Karpas-422 (cell line): ENCODE measurements around the gene RMDN3. TPM values are rescaled to one million over a fixed set of nuclear protein-coding genes. Genes with fewer than 3 reads are reported as not detected.
A peak's percentile ranks its signal among the peaks of the same experiment; 100 is the strongest.

Source experiments
- DNase-seq: peaks from one replicate; pipeline ENCODE4 v3.0.0-alpha.2; 2015
- H2AFZ ChIP-seq: fragments of 200-600 bp; sonication (generic); 2 replicates; pipeline ENCODE4 v1.6.1; 2014; ENCODE audit warnings: antibody characterized with exemption, low read length, mixed read lengths
- H3K27ac ChIP-seq: fragments of 200-600 bp; sonication (generic); 2 replicates; pipeline ENCODE4 v1.5.1; 2014; ENCODE audit warnings: mild to moderate bottlenecking, low read length, moderate library complexity
- H3K27me3 ChIP-seq: fragments of 200-600 bp; sonication (generic); 2 replicates; pipeline ENCODE4 v1.6.1; 2014; ENCODE audit warnings: low read length, mixed read lengths
- H3K36me3 ChIP-seq: fragments of 200-600 bp; sonication (generic); 2 replicates; pipeline ENCODE4 v1.6.1; 2014; ENCODE audit warnings: low read length, mixed read lengths; ENCODE audit not compliant: insufficient read depth
- H3K4me1 ChIP-seq: fragments of 200-600 bp; sonication (generic); 2 replicates; pipeline ENCODE4 v1.6.1; 2014; ENCODE audit warnings: mild to moderate bottlenecking, low read length, mixed read lengths
- H3K4me2 ChIP-seq: fragments of 200-600 bp; sonication (generic); 2 replicates; pipeline ENCODE4 v1.6.1; 2014; ENCODE audit warnings: low read length, low read depth, mild to moderate bottlenecking; ENCODE audit not compliant: poor library complexity, severe bottlenecking
- H3K4me3 ChIP-seq: fragments of 200-600 bp; sonication (generic); 2 replicates; pipeline ENCODE4 v1.5.1; 2014; ENCODE audit warnings: mild to moderate bottlenecking, antibody characterized with exemption, low read length, mixed read lengths
- H3K79me2 ChIP-seq: fragments of 200-600 bp; sonication (generic); 2 replicates; pipeline ENCODE4 v1.6.1; 2014; ENCODE audit warnings: mild to moderate bottlenecking, low read length, mixed read lengths
- H3K9ac ChIP-seq: fragments of 200-600 bp; sonication (generic); 2 replicates; pipeline ENCODE4 v1.6.0; 2014; ENCODE audit warnings: low read length
- H3K9me2 ChIP-seq: fragments of 200-600 bp; sonication (generic), shearing (Covaris generic); replicated peaks from 2 replicates; pipeline ENCODE4 v1.6.0; 2014; ENCODE audit warnings: mild to moderate bottlenecking, low read length, moderate library complexity; ENCODE audit not compliant: insufficient read depth
- H3K9me3 ChIP-seq: fragments of 300-700, 200-600 bp; sonication (generic); 2 replicates; pipeline ENCODE4 v1.6.1; 2014; ENCODE audit warnings: low read length, mixed read lengths
- H4K20me1 ChIP-seq: fragments of 200-600 bp; sonication (generic); 2 replicates; pipeline ENCODE4 v1.6.1; 2014; ENCODE audit warnings: mild to moderate bottlenecking, antibody characterized with exemption, low read length, low read depth; ENCODE audit not compliant: insufficient read depth
- total RNA-seq: library from RNA; depleted of rRNA; stranded (reverse); fragments of >200 nt; shearing (Covaris generic); gene quantifications from 2 replicates; pipeline ENCODE4 v1.2.3, GENCODE V29; 2014; ENCODE audit warnings: low replicate concordance

The RMDN3 gene
- total RNA-seq, 1 experiment from 2014 or later = 7.8 TPM

- H3K9me2 ChIP-seq = no peaks in the 10 kb centered on the region
- H2AFZ ChIP-seq = no peak overlapping the region
- no peak overlapping the region for H3K27ac ChIP-seq
- no peaks in the 10 kb centered on the region for H3K9me3 ChIP-seq
- H3K36me3 ChIP-seq = peaks cover 3% of the 10 kb centered on the region; the same call in 1 of the 2 replicates
- no peak for DNase-seq
- peaks cover 11% of the 10 kb centered on the region for H3K4me1 ChIP-seq
- no peak overlapping the region for H3K4me2 ChIP-seq
- peaks cover 6% of the 10 kb centered on the region; the same call in 1 of the 2 replicates for H4K20me1 ChIP-seq
- no peak overlapping the region for H3K4me3 ChIP-seq
- no peaks in the 10 kb centered on the region for H3K79me2 ChIP-seq
- no peaks in the 10 kb centered on the region for H3K27me3 ChIP-seq
- H3K9ac ChIP-seq = no peak overlapping the region
Observed at GRCh38 chr15:40776537-40777141, 21.6 kb upstream of the RMDN3 start.

GRCh38 chr15:40775740-40776536 lies 20.9 kb upstream of the RMDN3 start:
- Histone ChIP-seq H3K9me2 (no peaks in the 10 kb centered on the region), H3K27ac (no peak overlapping the region), H3K9ac (no peak overlapping the region), H3K9me3 (no peaks in the 10 kb centered on the region), H3K79me2 (no peaks in the 10 kb centered on the region), H4K20me1 (peaks cover 6% of the 10 kb centered on the region; the same call in 1 of the 2 replicates), H3K36me3 (peaks cover 3% of the 10 kb centered on the region; the same call in 1 of the 2 replicates), H2AFZ (no peak overlapping the region), H3K27me3 (no peaks in the 10 kb centered on the region), H3K4me2 (no peak overlapping the region), H3K4me1 (peaks cover 18% of the 10 kb centered on the region), H3K4me3 (no peak overlapping the region)
- DNase-seq = no peak

GRCh38 chr15:40775007-40775406 lies 20.0 kb upstream of the RMDN3 start:
- no peak overlapping the region for H3K9ac ChIP-seq
- H2AFZ ChIP-seq = no peak overlapping the region
- no peaks in the 10 kb centered on the region for H3K9me2 ChIP-seq
- DNase-seq = no peak
- H3K4me2 ChIP-seq = no peak overlapping the region
- H3K36me3 ChIP-seq = peaks cover 3% of the 10 kb centered on the region; the same call in 1 of the 2 replicates
- H3K4me1 ChIP-seq = peaks cover 27% of the 10 kb centered on the region
- H3K79me2 ChIP-seq = no peaks in the 10 kb centered on the region
- no peaks in the 10 kb centered on the region for H3K27me3 ChIP-seq
- no peak overlapping the region for H3K27ac ChIP-seq
- H4K20me1 ChIP-seq = peaks cover 6% of the 10 kb centered on the region; the same call in 1 of the 2 replicates
- no peak overlapping the region for H3K4me3 ChIP-seq
- H3K9me3 ChIP-seq = no peaks in the 10 kb centered on the region

- no peaks in the 10 kb centered on the region for H3K79me2 ChIP-seq
- H3K9ac ChIP-seq = no peak overlapping the region
- H3K9me3 ChIP-seq = no peaks in the 10 kb centered on the region
- peaks cover 6% of the 10 kb centered on the region; the same call in 1 of the 2 replicates for H4K20me1 ChIP-seq
- H3K4me3 ChIP-seq = no peak overlapping the region
- no peak overlapping the region for H3K4me2 ChIP-seq
- H3K9me2 ChIP-seq = no peaks in the 10 kb centered on the region
- H3K36me3 ChIP-seq = peaks cover 3% of the 10 kb centered on the region; the same call in 1 of the 2 replicates
- H3K27me3 ChIP-seq = no peaks in the 10 kb centered on the region
- peaks cover 36% of the 10 kb centered on the region for H3K4me1 ChIP-seq
- H2AFZ ChIP-seq = no peak overlapping the region
- no peak for DNase-seq
- no peak overlapping the region for H3K27ac ChIP-seq
Observed at GRCh38 chr15:40773902-40774301, 18.8 kb upstream of the RMDN3 start.

GRCh38 chr15:40773496-40773895 lies 18.4 kb upstream of the RMDN3 start:
- Histone ChIP-seq H4K20me1 (peaks cover 6% of the 10 kb centered on the region; the same call in 1 of the 2 replicates), H3K4me2 (no peak overlapping the region), H3K36me3 (peaks cover 3% of the 10 kb centered on the region; the same call in 1 of the 2 replicates), H3K27me3 (no peaks in the 10 kb centered on the region), H3K9ac (no peak overlapping the region), H3K4me3 (no peak overlapping the region), H3K27ac (no peak overlapping the region), H3K79me2 (no peaks in the 10 kb centered on the region), H3K4me1 (peaks cover 40% of the 10 kb centered on the region), H3K9me3 (no peaks in the 10 kb centered on the region), H3K9me2 (no peaks in the 10 kb centered on the region), H2AFZ (no peak overlapping the region)
- no peak for DNase-seq

GRCh38 chr15:40772014-40772413 lies 17.0 kb upstream of the RMDN3 start:
- H4K20me1 ChIP-seq = peaks cover 6% of the 10 kb centered on the region; the same call in 1 of the 2 replicates
- H3K4me3 ChIP-seq = no peak overlapping the region
- no peak for DNase-seq
- H3K79me2 ChIP-seq = no peaks in the 10 kb centered on the region; the same call in 1 of the 2 replicates
- peaks cover 55% of the 10 kb centered on the region for H3K4me1 ChIP-seq
- no peaks in the 10 kb centered on the region for H3K9me2 ChIP-seq
- no peaks in the 10 kb centered on the region for H3K9me3 ChIP-seq
- no peak overlapping the region for H3K27ac ChIP-seq
- no peaks in the 10 kb centered on the region for H3K27me3 ChIP-seq
- no peak overlapping the region for H3K9ac ChIP-seq
- peaks cover 6% of the 10 kb centered on the region for H3K36me3 ChIP-seq
- no peak overlapping the region for H2AFZ ChIP-seq
- H3K4me2 ChIP-seq = no peak overlapping the region

- H3K36me3 ChIP-seq = peaks cover 6% of the 10 kb centered on the region
- peak overlapping the region; percentile 96; the same call in 1 of the 2 replicates for H3K27ac ChIP-seq
- peaks cover 63% of the 10 kb centered on the region for H3K4me1 ChIP-seq
- H3K9me3 ChIP-seq = no peaks in the 10 kb centered on the region
- H4K20me1 ChIP-seq = peaks cover 6% of the 10 kb centered on the region; the same call in 1 of the 2 replicates
- no peaks in the 10 kb centered on the region for H3K9me2 ChIP-seq
- peaks cover 2% of the 10 kb centered on the region; the same call in 1 of the 2 replicates for H3K79me2 ChIP-seq
- H3K4me3 ChIP-seq = peak overlapping the region; percentile 44; the same call in 1 of the 2 replicates
- H3K9ac ChIP-seq = peak overlapping the region; percentile 65
- H3K27me3 ChIP-seq = no peaks in the 10 kb centered on the region
- no peak overlapping the region for H2AFZ ChIP-seq
- no peak for DNase-seq
- H3K4me2 ChIP-seq = peak overlapping the region; percentile 70
Observed at GRCh38 chr15:40771242-40771641, 16.2 kb upstream of the RMDN3 start.

- peak; percentile 91 for DNase-seq
- Histone ChIP-seq H3K9me2 (no peaks in the 10 kb centered on the region), H3K4me1 (peaks cover 73% of the 10 kb centered on the region), H3K4me2 (peak overlapping the region; percentile 70), H3K4me3 (peak overlapping the region; percentile 44; the same call in 1 of the 2 replicates), H3K9me3 (no peaks in the 10 kb centered on the region), H2AFZ (no peak overlapping the region), H3K79me2 (peaks cover 9% of the 10 kb centered on the region; the same call in 1 of the 2 replicates), H3K9ac (peak overlapping the region; percentile 65), H3K36me3 (peaks cover 3% of the 10 kb centered on the region; the same call in 1 of the 2 replicates), H3K27ac (peak overlapping the region; percentile 96), H3K27me3 (no peaks in the 10 kb centered on the region), H4K20me1 (peaks cover 8% of the 10 kb centered on the region; the same call in 1 of the 2 replicates)
Observed at GRCh38 chr15:40770147-40770721, 15.2 kb upstream of the RMDN3 start.
